Jurkat, Clone E6-1 (cell line): ENCODE results near the gene OCSTAMP.

Experiments used
- DNase-seq: peaks from one replicate; pipeline ENCODE4 v3.0.0-alpha.2; 2011; ENCODE audit warnings: low read depth, low spot score
- H3K4me3 ChIP-seq: 2 replicates; pipeline ENCODE4 v1.5.1; 2011; ENCODE audit warnings: mild to moderate bottlenecking, low read length, control low read depth, moderate library complexity

The OCSTAMP gene

GRCh38 chr20:46558511-46558959 lies 8.1 kb upstream of the OCSTAMP start:
- DNase-seq, result no peak
- no peak overlapping the region for H3K4me3 ChIP-seq

- no peak for DNase-seq
- no peak overlapping the region for H3K4me3 ChIP-seq
These were observed 6.9 kb upstream of the OCSTAMP start for GRCh38 chr20:46557231-46557956.

GRCh38 chr20:46555370-46555956 lies 5.0 kb upstream of the OCSTAMP start:
- H3K4me3 ChIP-seq, result no peak overlapping the region
- DNase-seq, result no peak

- no peak for DNase-seq
- no peak overlapping the region for H3K4me3 ChIP-seq
These were observed 4.4 kb upstream of the OCSTAMP start for GRCh38 chr20:46554828-46555227.

GRCh38 chr20:46553926-46554325 lies 3.5 kb upstream of the OCSTAMP start:
- DNase-seq, result no peak
- H3K4me3 ChIP-seq, result no peak overlapping the region

DNA sequence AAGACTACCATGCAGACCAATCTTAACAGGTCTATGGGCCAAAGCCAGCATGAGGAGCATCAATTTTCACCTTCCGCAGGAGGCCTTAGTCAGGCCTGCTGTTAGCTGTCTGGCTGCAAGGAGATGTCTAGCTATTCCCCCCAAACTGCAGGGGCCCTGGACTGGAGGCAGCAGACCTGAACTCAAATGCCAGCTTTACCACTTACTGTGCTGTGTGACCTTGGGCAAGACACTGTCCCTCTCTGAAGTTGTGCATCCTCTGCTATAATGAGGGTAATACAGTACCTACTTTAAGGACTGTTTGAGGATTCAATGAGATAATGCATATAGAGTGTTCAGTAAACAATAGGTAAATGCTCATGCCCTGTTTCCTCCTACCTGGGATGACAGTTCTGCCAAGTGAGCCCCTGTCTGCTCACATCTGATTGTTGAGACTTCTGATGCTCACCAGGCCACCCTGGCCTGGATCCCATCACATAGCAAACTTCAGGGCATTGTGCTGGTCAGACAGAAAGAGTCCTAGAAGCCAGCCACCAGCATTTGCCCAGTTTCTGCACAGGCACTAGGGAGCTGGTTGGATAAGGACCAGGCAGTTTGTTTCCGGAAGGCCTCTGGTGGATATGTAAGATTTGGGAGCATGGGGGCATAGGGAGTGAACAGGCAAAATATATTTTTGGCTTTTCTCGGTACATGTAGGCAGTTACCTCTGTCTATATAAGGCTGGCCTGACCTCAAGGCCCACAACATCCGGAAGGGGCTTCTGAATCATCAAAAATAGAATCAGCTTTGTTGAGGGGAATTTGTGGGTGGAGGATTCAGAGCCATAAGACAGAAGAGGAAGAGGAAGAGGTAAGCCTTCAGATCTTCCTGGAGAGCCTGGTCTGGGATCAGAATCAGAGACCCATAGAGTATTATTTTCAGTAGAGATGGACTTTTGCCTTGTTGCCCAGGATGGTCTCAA lies 2.3 kb upstream of the OCSTAMP start:
- H3K4me3 ChIP-seq, result peak overlapping the region; percentile 34
- DNase-seq, result peak; percentile 82

- no peak for DNase-seq
These were observed 1.3 kb upstream of the OCSTAMP start for GRCh38 chr20:46551522-46552381.

GRCh38 chr20:46549188-46549972 lies 1.1 kb downstream of the OCSTAMP start:
- DNase-seq, result no peak
- H3K4me3 ChIP-seq, result no peak overlapping the region

More at GRCh38 chr20:46551522-46552381, 1.3 kb upstream of the OCSTAMP start:
- H3K4me3 ChIP-seq, result no peak overlapping the region

- H3K4me3 ChIP-seq, result no peak overlapping the region
- DNase-seq, result no peak
These were observed 1.8 kb downstream of the OCSTAMP start for GRCh38 chr20:46548688-46549087.

DNA sequence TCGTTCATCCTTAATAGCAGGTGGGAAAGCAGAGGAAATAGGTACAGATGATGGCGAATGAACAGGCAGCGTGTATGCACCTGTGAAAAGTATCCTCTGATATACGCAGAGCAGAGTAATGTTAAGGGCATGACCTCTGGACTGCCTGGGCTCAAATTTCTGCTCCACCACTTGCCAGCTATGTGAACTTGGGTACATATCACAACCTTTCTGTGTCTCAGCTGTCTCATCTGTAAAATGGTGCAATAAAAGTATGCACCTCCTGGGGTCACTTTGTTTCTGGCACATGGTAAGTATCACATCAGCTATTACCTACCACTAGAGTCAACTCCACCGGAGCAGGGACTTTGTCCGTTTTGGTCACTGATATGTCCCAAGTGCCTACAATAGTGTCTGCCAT lies 2.5 kb downstream of the OCSTAMP start:
- no peak for DNase-seq
- no peak overlapping the region for H3K4me3 ChIP-seq

DNA sequence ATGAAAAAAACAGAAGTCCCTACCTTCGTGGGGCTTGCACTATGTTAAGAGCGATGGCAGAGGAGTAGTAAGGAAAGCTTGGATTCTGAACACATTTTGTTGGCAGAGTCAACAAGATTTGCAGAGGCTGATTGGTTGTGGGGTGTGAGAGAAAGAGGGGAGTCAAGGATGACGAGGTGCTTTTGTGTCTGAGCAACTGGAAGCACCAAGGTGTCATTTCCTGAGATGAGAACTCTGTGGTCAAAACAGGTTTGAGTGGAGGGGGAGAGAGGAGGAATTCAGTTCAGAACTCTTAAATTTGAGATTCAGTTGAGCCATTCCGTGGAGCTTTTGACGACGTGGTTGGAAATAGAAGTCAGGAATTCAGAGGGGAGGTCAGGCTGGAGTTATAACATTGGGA lies 3.5 kb downstream of the OCSTAMP start:
- DNase-seq, result no peak
- H3K4me3 ChIP-seq, result no peak overlapping the region

GRCh38 chr20:46546298-46546697 lies 4.2 kb downstream of the OCSTAMP start:
- no peak overlapping the region for H3K4me3 ChIP-seq
- DNase-seq, result no peak

DNA sequence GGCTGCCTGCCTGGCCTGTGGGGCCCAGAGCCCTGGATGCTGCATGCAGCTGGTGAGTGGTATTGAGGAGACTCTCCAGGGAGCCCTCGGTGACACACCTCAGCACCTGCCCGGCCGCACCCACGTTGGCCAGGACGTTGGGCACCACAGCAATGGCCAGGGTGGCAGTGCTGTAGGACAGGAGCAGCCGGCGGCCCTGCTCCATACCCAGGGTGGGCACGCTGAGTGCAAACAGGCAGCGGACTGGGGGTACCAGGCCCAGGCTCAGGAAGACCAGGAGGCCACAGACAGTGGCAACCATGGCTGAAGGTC lies 4.7 kb downstream of the OCSTAMP start:
- no peak overlapping the region for H3K4me3 ChIP-seq
- no peak for DNase-seq

GRCh38 chr20:46545077-46545826 lies 5.2 kb downstream of the OCSTAMP start:
- peak; percentile 77 for DNase-seq
- no peak overlapping the region; the same call in none of the 2 replicates for H3K4me3 ChIP-seq

GRCh38 chr20:46544576-46544975 lies 5.9 kb downstream of the OCSTAMP start:
- no peak for DNase-seq
- no peak overlapping the region; the same call in 1 of the 2 replicates for H3K4me3 ChIP-seq

DNA sequence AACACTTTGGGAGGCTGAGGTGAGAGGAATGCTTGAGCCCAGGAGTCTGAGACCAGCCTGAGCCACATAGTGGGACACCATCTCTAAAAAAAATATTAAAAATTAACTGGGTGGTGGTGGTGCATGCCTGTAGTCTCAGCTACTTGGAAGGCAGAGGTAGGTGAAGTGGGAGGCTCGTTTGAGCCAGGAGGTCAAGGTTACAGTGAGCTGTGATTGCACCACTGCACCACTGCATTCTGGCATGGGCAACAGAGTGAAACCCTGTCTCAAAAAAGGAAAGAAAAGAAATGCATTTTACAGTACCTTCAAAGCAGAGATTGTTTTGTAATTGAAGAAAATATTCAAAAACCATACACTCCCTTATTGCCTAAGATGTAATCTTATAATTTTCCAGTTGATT lies 6.5 kb downstream of the OCSTAMP start:
- H3K4me3 ChIP-seq, result no peak overlapping the region
- DNase-seq, result no peak

DNA sequence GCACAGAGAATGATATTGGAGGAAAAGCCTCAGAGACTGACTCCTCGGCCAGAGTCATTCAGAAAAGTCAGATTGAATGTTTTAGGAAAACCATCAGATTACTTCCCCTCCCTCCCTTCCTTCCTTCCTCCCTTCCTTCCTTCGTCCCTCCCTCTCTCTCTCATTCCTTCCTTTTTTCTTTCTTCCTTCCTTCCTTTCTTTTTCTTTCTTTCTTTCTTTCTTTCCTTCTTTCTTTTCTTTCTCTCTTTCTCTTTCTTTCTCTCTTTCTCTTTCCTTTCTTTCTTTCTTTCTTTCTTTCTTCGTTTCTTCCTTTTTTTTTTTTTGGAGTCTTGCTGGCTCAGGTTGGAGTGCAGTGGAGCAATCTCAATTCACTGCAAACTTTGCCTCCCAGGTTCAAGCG lies 7.4 kb downstream of the OCSTAMP start:
- no peak for DNase-seq
- no peak overlapping the region for H3K4me3 ChIP-seq
